Measurements from ENCODE around the gene NTM.

The NTM gene

GRCh38 chr11:131773626-131774025 is 403.2 kb downstream of the NTM start:
- Histone ChIP-seq H3K9me3 (ENCODE audit: control insufficient read depth in 1 of 2, low read length in 2 of 2) (no peaks in the 10 kb centered on the region), H3K36me3 (ENCODE audit: control insufficient read depth in 1 of 2, insufficient read depth in 2 of 2, low read length in 2 of 2) (no peaks in the 10 kb centered on the region), H3K4me1 (ENCODE audit: control insufficient read depth in 1 of 2, insufficient read depth in 2 of 2, low read length in 2 of 2) (no peaks in the 10 kb centered on the region), H3K27me3 (ENCODE audit: control insufficient read depth in 1 of 2, insufficient read depth in 2 of 2, low read length in 2 of 2) (no peaks in the 10 kb centered on the region), H3K27ac (ENCODE audit: low read depth, low read length) (no peak overlapping the region), H3K9ac (ENCODE audit: low read depth in 1 of 2, low read length in 2 of 2) (no peak overlapping the region), H3K4me3 (ENCODE audit: low read depth in 1 of 2, low read length in 2 of 2) (no peak overlapping the region)

- no peaks in the 10 kb centered on the region for H3K36me3 ChIP-seq (ENCODE audit: control insufficient read depth in 1 of 2, insufficient read depth in 2 of 2, low read length in 2 of 2)
- no peak overlapping the region for H3K4me3 ChIP-seq (ENCODE audit: low read depth in 1 of 2, low read length in 2 of 2)
- no peak overlapping the region for H3K9ac ChIP-seq (ENCODE audit: low read depth in 1 of 2, low read length in 2 of 2)
- no peaks in the 10 kb centered on the region for H3K4me1 ChIP-seq (ENCODE audit: control insufficient read depth in 1 of 2, insufficient read depth in 2 of 2, low read length in 2 of 2)
- H3K27me3 ChIP-seq (ENCODE audit: control insufficient read depth in 1 of 2, insufficient read depth in 2 of 2, low read length in 2 of 2) = no peaks in the 10 kb centered on the region
- no peaks in the 10 kb centered on the region for H3K9me3 ChIP-seq (ENCODE audit: control insufficient read depth in 1 of 2, low read length in 2 of 2)
- no peak overlapping the region for H3K27ac ChIP-seq (ENCODE audit: low read depth, low read length)
Measured at GRCh38 chr11:131776211-131776610, 405.8 kb downstream of the NTM start.

GRCh38 chr11:131785801-131786200 is 415.4 kb downstream of the NTM start:
- Histone ChIP-seq H3K36me3 (ENCODE audit: control insufficient read depth in 1 of 2, insufficient read depth in 2 of 2, low read length in 2 of 2) (no peaks in the 10 kb centered on the region), H3K27me3 (ENCODE audit: control insufficient read depth in 1 of 2, insufficient read depth in 2 of 2, low read length in 2 of 2) (no peaks in the 10 kb centered on the region), H3K4me3 (ENCODE audit: low read depth in 1 of 2, low read length in 2 of 2) (no peak overlapping the region), H3K4me1 (ENCODE audit: control insufficient read depth in 1 of 2, insufficient read depth in 2 of 2, low read length in 2 of 2) (no peaks in the 10 kb centered on the region), H3K9ac (ENCODE audit: low read depth in 1 of 2, low read length in 2 of 2) (no peak overlapping the region), H3K27ac (ENCODE audit: low read depth, low read length) (no peak overlapping the region), H3K9me3 (ENCODE audit: control insufficient read depth in 1 of 2, low read length in 2 of 2) (no peaks in the 10 kb centered on the region)

- Histone ChIP-seq H3K27ac (ENCODE audit: low read depth, low read length) (no peak overlapping the region), H3K4me1 (ENCODE audit: control insufficient read depth in 1 of 2, insufficient read depth in 2 of 2, low read length in 2 of 2) (no peaks in the 10 kb centered on the region), H3K27me3 (ENCODE audit: control insufficient read depth in 1 of 2, insufficient read depth in 2 of 2, low read length in 2 of 2) (no peaks in the 10 kb centered on the region), H3K36me3 (ENCODE audit: control insufficient read depth in 1 of 2, insufficient read depth in 2 of 2, low read length in 2 of 2) (no peaks in the 10 kb centered on the region), H3K9me3 (ENCODE audit: control insufficient read depth in 1 of 2, low read length in 2 of 2) (no peaks in the 10 kb centered on the region), H3K4me3 (ENCODE audit: low read depth in 1 of 2, low read length in 2 of 2) (no peak overlapping the region), H3K9ac (ENCODE audit: low read depth in 1 of 2, low read length in 2 of 2) (no peak overlapping the region)
Measured at GRCh38 chr11:131787119-131787518, 416.7 kb downstream of the NTM start.

- H3K36me3 ChIP-seq (ENCODE audit: control insufficient read depth in 1 of 2, insufficient read depth in 2 of 2, low read length in 2 of 2) = no peaks in the 10 kb centered on the region
- H3K27ac ChIP-seq (ENCODE audit: low read depth, low read length) = no peak overlapping the region
Measured at GRCh38 chr11:131790586-131790985, 420.2 kb downstream of the NTM start.

GRCh38 chr11:131792243-131792642 is 421.8 kb downstream of the NTM start:
- Histone ChIP-seq H3K27ac (ENCODE audit: low read depth, low read length) (no peak overlapping the region), H3K9me3 (ENCODE audit: control insufficient read depth in 1 of 2, low read length in 2 of 2) (no peaks in the 10 kb centered on the region), H3K4me1 (ENCODE audit: control insufficient read depth in 1 of 2, insufficient read depth in 2 of 2, low read length in 2 of 2) (no peaks in the 10 kb centered on the region), H3K27me3 (ENCODE audit: control insufficient read depth in 1 of 2, insufficient read depth in 2 of 2, low read length in 2 of 2) (no peaks in the 10 kb centered on the region), H3K36me3 (ENCODE audit: control insufficient read depth in 1 of 2, insufficient read depth in 2 of 2, low read length in 2 of 2) (no peaks in the 10 kb centered on the region), H3K9ac (ENCODE audit: low read depth in 1 of 2, low read length in 2 of 2) (no peak overlapping the region), H3K4me3 (ENCODE audit: low read depth in 1 of 2, low read length in 2 of 2) (no peak overlapping the region)

More at GRCh38 chr11:131790586-131790985, 420.2 kb downstream of the NTM start:
- Histone ChIP-seq H3K9ac (ENCODE audit: low read depth in 1 of 2, low read length in 2 of 2) (no peak overlapping the region), H3K4me1 (ENCODE audit: control insufficient read depth in 1 of 2, insufficient read depth in 2 of 2, low read length in 2 of 2) (no peaks in the 10 kb centered on the region), H3K4me3 (ENCODE audit: low read depth in 1 of 2, low read length in 2 of 2) (no peak overlapping the region), H3K9me3 (ENCODE audit: control insufficient read depth in 1 of 2, low read length in 2 of 2) (no peaks in the 10 kb centered on the region), H3K27me3 (ENCODE audit: control insufficient read depth in 1 of 2, insufficient read depth in 2 of 2, low read length in 2 of 2) (no peaks in the 10 kb centered on the region)

GRCh38 chr11:131796089-131796488 is 425.7 kb downstream of the NTM start:
- no peak overlapping the region for H3K9ac ChIP-seq (ENCODE audit: low read depth in 1 of 2, low read length in 2 of 2)
- no peak overlapping the region for H3K4me3 ChIP-seq (ENCODE audit: low read depth in 1 of 2, low read length in 2 of 2)
- H3K4me1 ChIP-seq (ENCODE audit: control insufficient read depth in 1 of 2, insufficient read depth in 2 of 2, low read length in 2 of 2) = no peaks in the 10 kb centered on the region
- no peaks in the 10 kb centered on the region for H3K9me3 ChIP-seq (ENCODE audit: control insufficient read depth in 1 of 2, low read length in 2 of 2)
- H3K36me3 ChIP-seq (ENCODE audit: control insufficient read depth in 1 of 2, insufficient read depth in 2 of 2, low read length in 2 of 2) = no peaks in the 10 kb centered on the region
- no peak overlapping the region for H3K27ac ChIP-seq (ENCODE audit: low read depth, low read length)
- H3K27me3 ChIP-seq (ENCODE audit: control insufficient read depth in 1 of 2, insufficient read depth in 2 of 2, low read length in 2 of 2) = no peaks in the 10 kb centered on the region

GRCh38 chr11:131796541-131796940 is 426.1 kb downstream of the NTM start:
- Histone ChIP-seq H3K9me3 (ENCODE audit: control insufficient read depth in 1 of 2, low read length in 2 of 2) (no peaks in the 10 kb centered on the region), H3K4me1 (ENCODE audit: control insufficient read depth in 1 of 2, insufficient read depth in 2 of 2, low read length in 2 of 2) (no peaks in the 10 kb centered on the region)

GRCh38 chr11:131800452-131800851 is 430.0 kb downstream of the NTM start:
- no peaks in the 10 kb centered on the region for H3K9me3 ChIP-seq (ENCODE audit: control insufficient read depth in 1 of 2, low read length in 2 of 2)
- no peak overlapping the region for H3K27ac ChIP-seq (ENCODE audit: low read depth, low read length)

More at GRCh38 chr11:131796541-131796940, 426.1 kb downstream of the NTM start:
- no peaks in the 10 kb centered on the region for H3K36me3 ChIP-seq (ENCODE audit: control insufficient read depth in 1 of 2, insufficient read depth in 2 of 2, low read length in 2 of 2)
- no peak overlapping the region for H3K9ac ChIP-seq (ENCODE audit: low read depth in 1 of 2, low read length in 2 of 2)
- H3K27ac ChIP-seq (ENCODE audit: low read depth, low read length) = no peak overlapping the region
- no peak overlapping the region for H3K4me3 ChIP-seq (ENCODE audit: low read depth in 1 of 2, low read length in 2 of 2)
- H3K27me3 ChIP-seq (ENCODE audit: control insufficient read depth in 1 of 2, insufficient read depth in 2 of 2, low read length in 2 of 2) = no peaks in the 10 kb centered on the region

GRCh38 chr11:131802440-131803115 is 432.2 kb downstream of the NTM start:
- Histone ChIP-seq H3K36me3 (ENCODE audit: control insufficient read depth in 1 of 2, insufficient read depth in 2 of 2, low read length in 2 of 2) (no peaks in the 10 kb centered on the region), H3K4me1 (ENCODE audit: control insufficient read depth in 1 of 2, insufficient read depth in 2 of 2, low read length in 2 of 2) (no peaks in the 10 kb centered on the region), H3K27me3 (ENCODE audit: control insufficient read depth in 1 of 2, insufficient read depth in 2 of 2, low read length in 2 of 2) (no peaks in the 10 kb centered on the region), H3K9ac (ENCODE audit: low read depth in 1 of 2, low read length in 2 of 2) (no peak overlapping the region), H3K4me3 (ENCODE audit: low read depth in 1 of 2, low read length in 2 of 2) (no peak overlapping the region), H3K9me3 (ENCODE audit: control insufficient read depth in 1 of 2, low read length in 2 of 2) (no peaks in the 10 kb centered on the region), H3K27ac (ENCODE audit: low read depth, low read length) (no peak overlapping the region)

More at GRCh38 chr11:131800452-131800851, 430.0 kb downstream of the NTM start:
- Histone ChIP-seq H3K4me3 (ENCODE audit: low read depth in 1 of 2, low read length in 2 of 2) (no peak overlapping the region), H3K4me1 (ENCODE audit: control insufficient read depth in 1 of 2, insufficient read depth in 2 of 2, low read length in 2 of 2) (no peaks in the 10 kb centered on the region), H3K27me3 (ENCODE audit: control insufficient read depth in 1 of 2, insufficient read depth in 2 of 2, low read length in 2 of 2) (no peaks in the 10 kb centered on the region), H3K9ac (ENCODE audit: low read depth in 1 of 2, low read length in 2 of 2) (no peak overlapping the region), H3K36me3 (ENCODE audit: control insufficient read depth in 1 of 2, insufficient read depth in 2 of 2, low read length in 2 of 2) (no peaks in the 10 kb centered on the region)
